Activated T-cell treated with anti-CD3 and anti-CD28 coated beads for 1 hour (primary cell): ENCODE measurements around the gene TPSD1.
"Not testable (repeated sequence)": the region's sequence is repeated elsewhere in the genome, so short reads cannot be mapped to it uniquely, and the experiment has no call there.

Source experiments
- DNase-seq: peaks from one replicate; pipeline ENCODE4 v3.0.0-alpha.2; 2020; ENCODE audit warnings: low read depth

Gene TPSD1

GRCh38 chr16:1281517-1281916 lies 25.6 kb downstream of the TPSD1 start:
- DNase-seq, result no peak

- DNase-seq, result no peak
Measured at GRCh38 chr16:1282324-1282973, 26.6 kb downstream of the TPSD1 start.

- DNase-seq, result no peak
Measured at GRCh38 chr16:1283296-1283695, 27.4 kb downstream of the TPSD1 start.

GRCh38 chr16:1283996-1284616 lies 28.2 kb downstream of the TPSD1 start:
- DNase-seq, result no peak

GRCh38 chr16:1285669-1286512 lies 30.0 kb downstream of the TPSD1 start:
- DNase-seq, result no peak

GRCh38 chr16:1286513-1287094 lies 30.7 kb downstream of the TPSD1 start:
- DNase-seq, result no peak

- DNase-seq, result no peak
Measured at GRCh38 chr16:1287982-1288670, 32.3 kb downstream of the TPSD1 start.

- DNase-seq, result no peak
Measured at GRCh38 chr16:1288813-1289476, 33.1 kb downstream of the TPSD1 start.

GRCh38 chr16:1289477-1289866 lies 33.6 kb downstream of the TPSD1 start:
- DNase-seq, result no peak

GRCh38 chr16:1290063-1290501 lies 34.2 kb downstream of the TPSD1 start:
- no peak for DNase-seq

GRCh38 chr16:1290860-1291575 lies 35.1 kb downstream of the TPSD1 start:
- no peak for DNase-seq

GRCh38 chr16:1291576-1291974 lies 35.7 kb downstream of the TPSD1 start:
- no peak for DNase-seq

GRCh38 chr16:1292208-1292607 lies 36.3 kb downstream of the TPSD1 start:
- not testable (repeated sequence) for DNase-seq

- DNase-seq, result not testable (repeated sequence)
Measured at GRCh38 chr16:1292808-1293207, 36.9 kb downstream of the TPSD1 start.

- DNase-seq, result no peak
Measured at GRCh38 chr16:1293921-1294656, 38.2 kb downstream of the TPSD1 start.

- no peak for DNase-seq
Measured at GRCh38 chr16:1295465-1295864, 39.6 kb downstream of the TPSD1 start.

- DNase-seq, result not testable (repeated sequence)
Measured at GRCh38 chr16:1296688-1297017, 40.8 kb downstream of the TPSD1 start.

GRCh38 chr16:1297018-1297696 lies 41.3 kb downstream of the TPSD1 start:
- no peak for DNase-seq

- no peak for DNase-seq
Measured at GRCh38 chr16:1298406-1298805, 42.5 kb downstream of the TPSD1 start.
